Measurements from ENCODE around the gene MAGI1.

DNA sequence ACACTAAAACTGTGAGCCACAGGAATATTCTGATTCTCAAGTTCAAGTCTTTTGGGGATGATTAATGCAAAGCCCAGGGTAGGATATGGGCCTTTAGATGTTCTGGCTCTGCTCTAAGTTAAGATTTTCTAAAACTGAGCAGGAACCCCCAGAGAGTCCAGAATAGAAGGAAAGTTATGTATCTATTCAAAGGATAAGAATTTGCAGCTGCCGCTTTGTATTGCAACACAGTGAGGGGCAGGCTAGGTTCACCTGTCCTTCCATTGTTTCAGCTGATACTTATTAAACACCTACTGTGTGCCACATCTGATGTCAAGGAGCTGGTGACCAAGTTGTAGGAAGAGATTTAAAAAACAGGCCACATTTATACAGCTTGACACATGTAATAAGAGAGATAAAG lies 290.4 kb downstream of the MAGI1 start:
- TF ChIP-seq, protein P1, sequence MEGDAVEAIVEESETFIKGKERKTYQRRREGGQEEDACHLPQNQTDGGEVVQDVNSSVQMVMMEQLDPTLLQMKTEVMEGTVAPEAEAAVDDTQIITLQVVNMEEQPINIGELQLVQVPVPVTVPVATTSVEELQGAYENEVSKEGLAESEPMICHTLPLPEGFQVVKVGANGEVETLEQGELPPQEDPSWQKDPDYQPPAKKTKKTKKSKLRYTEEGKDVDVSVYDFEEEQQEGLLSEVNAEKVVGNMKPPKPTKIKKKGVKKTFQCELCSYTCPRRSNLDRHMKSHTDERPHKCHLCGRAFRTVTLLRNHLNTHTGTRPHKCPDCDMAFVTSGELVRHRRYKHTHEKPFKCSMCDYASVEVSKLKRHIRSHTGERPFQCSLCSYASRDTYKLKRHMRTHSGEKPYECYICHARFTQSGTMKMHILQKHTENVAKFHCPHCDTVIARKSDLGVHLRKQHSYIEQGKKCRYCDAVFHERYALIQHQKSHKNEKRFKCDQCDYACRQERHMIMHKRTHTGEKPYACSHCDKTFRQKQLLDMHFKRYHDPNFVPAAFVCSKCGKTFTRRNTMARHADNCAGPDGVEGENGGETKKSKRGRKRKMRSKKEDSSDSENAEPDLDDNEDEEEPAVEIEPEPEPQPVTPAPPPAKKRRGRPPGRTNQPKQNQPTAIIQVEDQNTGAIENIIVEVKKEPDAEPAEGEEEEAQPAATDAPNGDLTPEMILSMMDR (conservative IDR thresholded peaks at IDR 0.05), result no peak
- no peak for TF ChIP-seq ZFX (IDR thresholded peaks at IDR 0.05)

All from C4-2B (cell line).